Activated CD8-positive, alpha-beta memory T cell treated with anti-CD3 and anti-CD28 coated beads, Interleukin-2, amount 10 ng/mL, durations not matched to agents 7 days and 5 days (primary cell): ENCODE measurements around the gene OR8G5. TPM values are rescaled to one million over a fixed set of nuclear protein-coding genes. Genes with fewer than 3 reads are reported as not detected.

Source experiments
- ATAC-seq: fragments of 150-1000 bp; cut with Tn5 transposase; one replicate; pipeline ENCODE4 v1.10.0; 2021; ENCODE audit warnings: moderate library complexity
- CTCF ChIA-PET: fragments of 350-600 bp; sonication (Branson Sonifier 250); formaldehyde crosslinking; loops from one replicate; lab custom pipeline; 2021; ENCODE audit warnings: antibody characterized with exemption; lab: Charles Lee
- DNase-seq: peaks from one replicate; pipeline ENCODE4 v3.0.0-alpha.2; 2020
- H3K27ac Mint-ChIP-seq: one replicate; pipeline ENCODE4 v1.8.0; 2021; ENCODE audit warnings: mild to moderate bottlenecking, mixed read lengths
- H3K27me3 Mint-ChIP-seq: one replicate; pipeline ENCODE4 v1.8.0; 2021; ENCODE audit warnings: mixed read lengths
- H3K36me3 Mint-ChIP-seq: one replicate; pipeline ENCODE4 v1.8.0; 2021; ENCODE audit warnings: mild to moderate bottlenecking, mixed read lengths
- H3K4me1 Mint-ChIP-seq: one replicate; pipeline ENCODE4 v1.8.0; 2021; ENCODE audit warnings: mixed read lengths
- H3K4me3 Mint-ChIP-seq: one replicate; pipeline ENCODE4 v1.8.0; 2021; ENCODE audit warnings: mild to moderate bottlenecking, moderate library complexity, mixed read lengths
- H3K9me3 Mint-ChIP-seq: one replicate; pipeline ENCODE4 v1.8.0; 2022; ENCODE audit warnings: low read depth, mixed read lengths
- total RNA-seq, 2 experiments: library from RNA; stranded (reverse); gene quantifications; one replicate each; pipeline ENCODE4 v1.2.3, GENCODE V29; 2021

The OR8G5 gene
- total RNA-seq, 2 experiments from 2014 or later = not detected

DNA sequence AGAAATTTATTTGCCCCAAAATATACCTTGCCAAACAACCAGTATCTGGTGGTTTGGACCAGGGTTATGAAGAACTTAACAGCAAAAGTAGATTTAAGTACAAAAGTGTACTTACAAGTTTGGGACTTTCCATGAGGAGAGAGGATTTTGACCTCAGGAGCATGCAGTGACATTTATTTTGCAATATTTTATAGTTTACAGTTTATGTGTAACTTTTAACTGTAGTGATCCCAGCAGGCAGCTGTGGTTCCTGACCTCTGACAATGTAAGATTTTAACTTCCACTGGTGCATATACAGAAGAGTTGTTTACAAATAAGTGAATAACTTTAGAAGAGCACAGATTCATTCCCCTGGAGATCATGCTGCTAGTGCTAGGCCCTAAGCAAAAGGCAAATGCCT is 50.9 kb downstream of the OR8G5 start:
- Mint-ChIP-seq H3K27ac (no peak overlapping the region), H3K36me3 (no peaks in the 10 kb centered on the region), H3K4me3 (no peak overlapping the region), H3K4me1 (no peaks in the 10 kb centered on the region), H3K9me3 (no peaks in the 10 kb centered on the region), H3K27me3 (no peaks in the 10 kb centered on the region)
- DNase-seq (no peak), ATAC-seq (no peak)
- CTCF ChIA-PET = no interaction called here

DNA sequence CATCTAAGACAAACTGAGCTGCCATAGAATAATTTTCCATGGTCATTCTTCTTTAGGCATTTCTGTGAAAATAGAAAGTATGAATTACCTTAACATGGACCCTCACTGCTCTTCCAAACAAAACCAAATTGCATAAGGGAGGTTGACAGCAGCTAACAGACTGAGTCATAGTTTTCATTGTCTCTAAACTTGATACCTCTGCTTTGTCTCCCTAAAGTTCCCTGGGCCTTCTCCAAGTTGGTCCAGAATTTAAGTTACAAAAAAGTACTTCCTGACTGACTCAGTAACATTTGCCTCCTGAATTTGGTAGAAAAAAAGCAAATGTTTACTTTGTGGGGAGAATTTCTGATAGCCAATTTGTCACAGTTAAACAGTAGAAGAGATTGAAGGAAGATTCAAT is 54.5 kb downstream of the OR8G5 start:
- no peak for ATAC-seq
- H3K36me3 Mint-ChIP-seq = no peaks in the 10 kb centered on the region
- no peak overlapping the region for H3K27ac Mint-ChIP-seq
- no peaks in the 10 kb centered on the region for H3K9me3 Mint-ChIP-seq
- DNase-seq = no peak
- CTCF ChIA-PET = no interaction called here
- H3K4me1 Mint-ChIP-seq = no peaks in the 10 kb centered on the region
- H3K27me3 Mint-ChIP-seq = no peaks in the 10 kb centered on the region
- no peak overlapping the region for H3K4me3 Mint-ChIP-seq

DNA sequence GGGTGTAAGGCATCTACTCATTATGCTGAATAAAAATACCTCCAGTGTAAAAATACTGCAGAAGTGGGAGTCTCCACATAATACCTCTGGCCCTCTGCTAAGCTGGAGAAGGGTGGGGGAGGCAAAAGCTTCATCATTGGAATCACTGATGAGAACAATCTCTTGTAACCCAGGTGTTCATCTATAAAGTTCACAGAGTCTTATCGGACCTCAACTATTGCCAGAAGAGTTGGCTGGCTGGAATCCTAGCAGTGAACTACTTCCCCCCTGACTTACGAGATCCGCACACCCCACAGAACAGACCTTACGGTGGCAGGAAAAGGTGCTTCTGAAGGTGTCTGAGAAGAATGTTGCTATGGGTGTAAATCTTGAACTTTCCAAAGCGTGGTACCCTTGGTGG is 55.1 kb downstream of the OR8G5 start:
- DNase-seq (no peak), ATAC-seq (no peak)
- Mint-ChIP-seq H3K36me3 (no peaks in the 10 kb centered on the region), H3K9me3 (no peaks in the 10 kb centered on the region), H3K4me3 (no peak overlapping the region), H3K27me3 (no peaks in the 10 kb centered on the region), H3K4me1 (no peaks in the 10 kb centered on the region), H3K27ac (no peak overlapping the region)
- CTCF ChIA-PET = no interaction called here

DNA sequence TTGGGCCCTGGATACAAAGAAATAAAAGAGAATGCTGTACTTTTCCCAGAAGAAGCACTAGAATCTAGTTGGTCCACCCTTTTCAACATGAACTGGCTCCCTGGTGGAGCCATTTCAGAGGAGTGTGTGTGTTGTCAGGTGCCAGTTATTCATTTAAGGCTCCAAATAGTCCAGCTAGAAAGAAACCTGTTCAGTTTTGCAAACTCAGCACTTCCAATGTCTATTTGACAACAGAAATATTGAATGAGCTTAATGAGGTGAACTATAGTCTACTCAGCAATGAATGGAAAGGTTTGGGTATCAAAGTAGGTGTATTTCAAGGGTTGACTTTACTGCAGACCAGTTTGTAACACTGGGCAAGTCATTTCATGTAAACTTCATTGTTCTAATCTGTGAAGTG is 55.5 kb downstream of the OR8G5 start:
- Mint-ChIP-seq H3K27ac (no peak overlapping the region), H3K9me3 (no peaks in the 10 kb centered on the region), H3K4me1 (no peaks in the 10 kb centered on the region), H3K27me3 (no peaks in the 10 kb centered on the region), H3K36me3 (no peaks in the 10 kb centered on the region), H3K4me3 (no peak overlapping the region)
- no peak for ATAC-seq
- no peak for DNase-seq
- CTCF ChIA-PET = no interaction called here

DNA sequence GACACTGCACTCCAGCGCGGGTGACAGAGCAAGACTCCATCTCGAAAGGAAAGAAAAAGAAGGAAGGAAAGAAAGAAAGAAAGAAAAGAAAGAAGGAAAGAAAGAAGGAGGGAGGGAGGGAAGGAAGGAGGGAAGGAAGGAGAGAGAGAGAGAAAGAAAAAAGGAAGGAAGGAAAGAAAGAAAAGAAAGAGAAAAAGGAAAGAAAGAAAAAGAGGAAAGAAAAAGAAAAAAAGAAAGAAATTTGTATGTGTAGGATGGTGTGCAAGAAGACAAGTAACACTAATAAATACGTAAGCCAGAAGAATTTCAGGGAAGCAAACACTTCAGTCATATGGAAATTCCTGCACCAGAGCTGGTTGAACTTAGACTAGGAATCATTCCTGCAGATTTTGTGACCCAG is 57.0 kb downstream of the OR8G5 start:
- ATAC-seq (no peak), DNase-seq (no peak)
- Mint-ChIP-seq H3K4me1 (no peaks in the 10 kb centered on the region), H3K9me3 (no peaks in the 10 kb centered on the region), H3K4me3 (no peak overlapping the region), H3K36me3 (no peaks in the 10 kb centered on the region), H3K27ac (no peak overlapping the region), H3K27me3 (no peaks in the 10 kb centered on the region)
- CTCF ChIA-PET = no interaction called here

DNA sequence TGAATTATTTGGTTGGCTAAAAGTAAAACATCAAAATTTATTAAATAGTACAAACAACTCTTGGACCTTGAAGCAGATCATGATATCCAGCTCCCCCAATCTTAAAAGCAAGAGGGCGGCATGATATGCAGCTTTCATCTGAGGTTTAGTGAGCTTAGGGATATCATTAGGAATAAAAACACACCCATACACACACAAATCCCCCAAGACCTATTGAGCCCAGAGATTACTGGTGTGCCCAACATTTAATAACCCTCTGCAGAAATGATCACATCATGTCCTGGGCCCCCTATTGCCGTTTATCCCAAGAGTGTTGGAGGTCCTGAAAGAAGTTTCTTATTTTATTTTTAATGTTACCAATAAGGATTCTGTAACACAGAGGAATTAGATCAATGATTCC is 57.7 kb downstream of the OR8G5 start, which contains the start of gene OR8D1:
Gene OR8D1 (minus strand): TSS at position 101 of the 400 bp plus-strand sequence. CDS start 3,183 bp downstream, outside the sequence.
- H3K27ac Mint-ChIP-seq = no peak within 1 kb of the TSS
- DNase-seq (no peak), ATAC-seq (no peak)
- CTCF ChIA-PET = no interaction called here
- no peak within 1 kb of the TSS for H3K4me3 Mint-ChIP-seq
- no peaks in the 10 kb centered on the region for H3K4me1 Mint-ChIP-seq
- H3K27me3 Mint-ChIP-seq = no peaks in the 10 kb centered on the region
- H3K9me3 Mint-ChIP-seq = no peaks in the 10 kb centered on the region
- no peaks in the 10 kb centered on the region for H3K36me3 Mint-ChIP-seq

DNA sequence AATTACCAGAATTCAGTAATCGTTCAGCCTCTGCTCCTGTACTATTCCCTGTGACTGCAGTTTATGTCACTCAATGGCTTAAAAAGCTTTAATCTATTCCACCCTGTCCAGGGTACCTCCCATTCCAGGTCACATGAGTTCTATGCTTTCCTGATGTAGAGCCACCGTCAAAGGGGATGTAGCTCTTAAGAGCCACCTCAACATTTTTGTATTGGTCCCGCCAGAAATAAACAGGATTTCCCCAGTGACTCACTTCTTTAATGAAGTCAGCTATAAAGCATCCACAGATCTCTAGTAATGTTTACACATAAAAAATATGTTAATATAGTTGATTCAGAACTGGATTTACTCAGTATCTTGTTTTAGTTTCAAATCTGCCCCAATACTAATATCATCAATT is 58.9 kb downstream of the OR8G5 start:
- ATAC-seq (no peak), DNase-seq (no peak)
- no peak overlapping the region for H3K4me3 Mint-ChIP-seq
- H3K36me3 Mint-ChIP-seq = no peaks in the 10 kb centered on the region
- H3K27me3 Mint-ChIP-seq = no peaks in the 10 kb centered on the region
- no peaks in the 10 kb centered on the region for H3K4me1 Mint-ChIP-seq
- H3K9me3 Mint-ChIP-seq = no peaks in the 10 kb centered on the region
- CTCF ChIA-PET = no interaction called here
- H3K27ac Mint-ChIP-seq = no peak overlapping the region

Other genes starting within 250 kb of the OR8G5 start
- not detected for gene OR10G4, start 243.4 kb upstream of the OR8G5 start, total RNA-seq
- gene OR10G9, start 233.4 kb upstream of the OR8G5 start, total RNA-seq = not detected
- gene OR10G8, start 229.6 kb upstream of the OR8G5 start, total RNA-seq = not detected
- gene OR10G7, start 215.1 kb upstream of the OR8G5 start, total RNA-seq = not detected
- 1 to 10 TPM; 4.1 to 4.8 TPM for gene VWA5A, start 140.9 kb upstream of the OR8G5 start, total RNA-seq
- not detected for gene OR10D3, start 73.0 kb upstream of the OR8G5 start, total RNA-seq
- gene OR8G1, start 15.3 kb upstream of the OR8G5 start, total RNA-seq = not detected
- not detected for gene OR8D1, start 57.6 kb downstream of the OR8G5 start, total RNA-seq
- not detected for gene OR8D2, start 63.8 kb downstream of the OR8G5 start, total RNA-seq
- not detected for gene OR8B2, start 128.1 kb downstream of the OR8G5 start, total RNA-seq
- not detected for gene OR8B3, start 142.6 kb downstream of the OR8G5 start, total RNA-seq
- not detected for gene OR8B4, start 168.5 kb downstream of the OR8G5 start, total RNA-seq
- not detected for gene OR8B8, start 189.3 kb downstream of the OR8G5 start, total RNA-seq